Panc1 (cell line): ENCODE results near the gene RCOR2. TPM values are rescaled to one million over a fixed set of nuclear protein-coding genes. Genes with fewer than 3 reads are reported as not detected.

ENCODE experiments used
- ATAC-seq: fragments of 200-7000 bp; cut with Tn5 transposase; 2 replicates; pipeline ENCODE4 v1.9.1; 2020; ENCODE audit warnings: mild to moderate bottlenecking, moderate library complexity
- BruUV-seq: library from RNA; stranded (reverse); fragments of 400-500 nt; replicated peaks from 2 replicates; lab custom pipeline; 2021; lab: Mats Ljungman, UMichigan
- CTCF ChIA-PET: fragments of 300-600 bp; sonication (Branson Sonifier 250); formaldehyde crosslinking; loops from one replicate; lab custom pipeline; 2022; ENCODE audit warnings: antibody characterized with exemption; lab: Charles Lee
- POLR2A ChIA-PET: fragments of 300-600 bp; sonication (Branson Sonifier 250); formaldehyde crosslinking; loops from one replicate; lab custom pipeline; 2022; ENCODE audit warnings: antibody characterized with exemption; lab: Charles Lee
- DNase-seq: peaks from one replicate; pipeline ENCODE4 v3.0.0-alpha.2; 2010; ENCODE audit warnings: low read depth, low spot score
- H3K27ac ChIP-seq: 2 replicates; pipeline ENCODE4 v1.5.1; 2011; ENCODE audit warnings: mild to moderate bottlenecking, low read length, inconsistent platforms
- H3K27me3 ChIP-seq: fragments of 200-500 bp; sonication (Bioruptor generic); 2 replicates; pipeline ENCODE4 v1.6.0; 2014; ENCODE audit warnings: low read length, inconsistent platforms; ENCODE audit not compliant: control insufficient read depth, insufficient read depth
- H3K36me3 ChIP-seq: fragments of 200-500 bp; sonication (Bioruptor generic); 2 replicates; pipeline ENCODE4 v1.5.1; 2014; ENCODE audit warnings: inconsistent platforms, mild to moderate bottlenecking, low read length, moderate library complexity; ENCODE audit not compliant: control insufficient read depth, insufficient read depth
- H3K4me1 ChIP-seq: 2 replicates; pipeline ENCODE4 v1.5.1; 2011; ENCODE audit warnings: inconsistent platforms, mild to moderate bottlenecking, low read length, moderate library complexity; ENCODE audit not compliant: control insufficient read depth, insufficient read depth
- H3K4me3 ChIP-seq, 2 experiments: 2 replicates each; pipeline ENCODE4 v1.5.1; 2011 to 2012; ENCODE audit warnings: low read depth in 2 of 2, low read length in 2 of 2, mild to moderate bottlenecking in 2 of 2, inconsistent platforms in 1 of 2, moderate library complexity in 1 of 2
- H3K9me3 ChIP-seq: fragments of 200-500 bp; sonication (Bioruptor generic); 2 replicates; pipeline ENCODE4 v1.5.1; 2014; ENCODE audit warnings: low read depth, mild to moderate bottlenecking, inconsistent platforms, low read length, moderate library complexity; ENCODE audit not compliant: control insufficient read depth, insufficient read depth
- CTCF ChIP-seq: fragments of 450-650 bp; IDR thresholded peaks from 2 replicates; pipeline ENCODE4 v1.5.1; 2017; ENCODE audit warnings: mild to moderate bottlenecking
- POLR2AphosphoS5 ChIP-seq: IDR thresholded peaks from 2 replicates; pipeline ENCODE4 v1.6.1; 2012; ENCODE audit warnings: mild to moderate bottlenecking, low read depth, low read length, moderate library complexity
- REST ChIP-seq, 2 experiments: IDR thresholded peaks; 2 replicates each; pipeline ENCODE4 v1.6.1; 2011 to 2012; ENCODE audit warnings: low read depth in 2 of 2, control low read depth in 1 of 2, low read length in 1 of 2, mild to moderate bottlenecking in 1 of 2, moderate library complexity in 1 of 2; ENCODE audit not compliant: insufficient read depth in 1 of 2
- SIN3A ChIP-seq: IDR thresholded peaks from 2 replicates; pipeline ENCODE4 v1.6.1; 2012; ENCODE audit warnings: low read depth, mild to moderate bottlenecking, low read length, moderate library complexity, borderline replicate concordance; ENCODE audit not compliant: insufficient read depth
- TCF7L2 ChIP-seq: IDR thresholded peaks from 2 replicates; pipeline ENCODE4 v1.6.1; 2011; ENCODE audit warnings: mild to moderate bottlenecking, low read depth, low read length, inconsistent platforms
- in situ Hi-C: cut with HindIII; loops from 2 replicates; pipeline ENCODE4 v1.10.0; 2016; ENCODE audit warnings: low sequenced_read_pairs, low pct_unique_long_range_greater_than_20kb
- intact Hi-C: fragments of 100-400 bp; cut with micrococcal nuclease; formaldehyde crosslinking; loops from one replicate; pipeline ENCODE4 v1.10.0; 2022; ENCODE audit not compliant: unreplicated experiment
- total RNA-seq: library from RNA; stranded (reverse); gene quantifications from one replicate; pipeline ENCODE4 v1.2.1, GENCODE V29; 2021; ENCODE audit not compliant: unreplicated experiment

The RCOR2 gene
- total RNA-seq, 1 experiment from 2014 or later: 10.2 TPM

- TF ChIP-seq TCF7L2: no peak
- Histone ChIP-seq H3K36me3 (no peaks in the 10 kb centered on the region), H3K27me3 (no peaks in the 10 kb centered on the region), H3K4me3 (no peak overlapping the region), H3K27ac (no peak overlapping the region), H3K9me3 (no peaks in the 10 kb centered on the region), H3K4me1 (peaks cover 32% of the 10 kb centered on the region)
- in situ Hi-C loops: no loop called here
- intact Hi-C loops: no loop called here
- BruUV-seq: no TSS peak
- ChIA-PET POLR2A (no interaction called here), CTCF (no interaction called here)
- ATAC-seq (no peak), DNase-seq (no peak)
These were observed 44.2 kb downstream of the RCOR2 start for GRCh38 chr11:63872800-63873197.

- Histone ChIP-seq H3K27ac (no peak overlapping the region), H3K27me3 (no peaks in the 10 kb centered on the region), H3K36me3 (no peaks in the 10 kb centered on the region), H3K4me3 (no peak overlapping the region), H3K4me1 (peaks cover 32% of the 10 kb centered on the region), H3K9me3 (no peaks in the 10 kb centered on the region)
- peak; percentile 17 for DNase-seq
- intact Hi-C loops (no loop called here), in situ Hi-C loops (no loop called here)
- TF ChIP-seq POLR2AphosphoS5 (no peak), CTCF (no peak), TCF7L2 (no peak), REST (IDR thresholded peaks at IDR 0.05; ENCODE audit: insufficient read depth in 1 of 2, low read depth in 2 of 2, low read length in 1 of 2) (no peak), SIN3A (no peak)
- peak; percentile 88 for ATAC-seq
- POLR2A ChIA-PET: no interaction called here
- CTCF ChIA-PET: no interaction called here
- no TSS peak for BruUV-seq
These were observed 44.8 kb downstream of the RCOR2 start for GRCh38 chr11:63871962-63872799.
